ENCODE data around the gene KCNAB1.

GRCh38 chr3:156587760-156588069 lies 467.3 kb downstream of the KCNAB1 start:
- TF ChIP-seq REST (IDR thresholded peaks at IDR 0.05; ENCODE audit: insufficient read depth in 1 of 2, low read depth in 2 of 2, low read length in 2 of 2) (no peak), POLR2AphosphoS5 (IDR thresholded peaks at IDR 0.05; ENCODE audit: low read depth, low read length) (no peak), SIN3A (IDR thresholded peaks at IDR 0.05; ENCODE audit: borderline replicate concordance, insufficient read depth, low read length) (no peak), TAF1 (IDR thresholded peaks at IDR 0.05; ENCODE audit: borderline replicate concordance, insufficient read depth, low read length) (no peak), FOXP2 (optimal IDR thresholded peaks at IDR 0.05; ENCODE audit: borderline replicate concordance, extremely low read depth, extremely low read length, insufficient read depth) (no peak)

Data from PFSK-1 (cell line).